Right hindlimb (tissue), 1 donor: Measurements from ENCODE around the gene DLGAP1.
"Not testable (repeated sequence)": the region's sequence is repeated elsewhere in the genome, so short reads cannot be mapped to it uniquely, and the experiment has no call there.

Experiments used
- DNase-seq: peaks from one replicate; pipeline ENCODE4 v3.0.0-alpha.2; 2018

DLGAP1 gene

GRCh38 chr18:3594760-3595368 lies 860.2 kb downstream of the DLGAP1 start:
- DNase-seq = no peak

- peak; percentile 95 for DNase-seq
Measured at GRCh38 chr18:3593904-3594759, 861.0 kb downstream of the DLGAP1 start.

GRCh38 chr18:3593381-3593903 lies 861.7 kb downstream of the DLGAP1 start:
- no peak for DNase-seq

GRCh38 chr18:3592864-3593263 lies 862.2 kb downstream of the DLGAP1 start:
- no peak for DNase-seq

- DNase-seq = no peak
Measured at GRCh38 chr18:3590096-3590630, 864.9 kb downstream of the DLGAP1 start.

- DNase-seq = peak; percentile 73
Measured at GRCh38 chr18:3585656-3586509, 869.2 kb downstream of the DLGAP1 start.

- DNase-seq = no peak
Measured at GRCh38 chr18:3584897-3585460, 870.1 kb downstream of the DLGAP1 start.

GRCh38 chr18:3584266-3584861 lies 870.7 kb downstream of the DLGAP1 start:
- no peak for DNase-seq

- no peak for DNase-seq
Measured at GRCh38 chr18:3583873-3584247, 871.2 kb downstream of the DLGAP1 start.

GRCh38 chr18:3583106-3583872 lies 871.8 kb downstream of the DLGAP1 start:
- DNase-seq = not testable (repeated sequence)

GRCh38 chr18:3581890-3582289 lies 873.2 kb downstream of the DLGAP1 start:
- DNase-seq = no peak

GRCh38 chr18:3580523-3581025 lies 874.5 kb downstream of the DLGAP1 start:
- DNase-seq = not testable (repeated sequence)

- DNase-seq = no peak
Measured at GRCh38 chr18:3579701-3580100, 875.4 kb downstream of the DLGAP1 start.

- DNase-seq = no peak
Measured at GRCh38 chr18:3578621-3579020, 876.5 kb downstream of the DLGAP1 start.

- DNase-seq = no peak
Measured at GRCh38 chr18:3577281-3577855, 877.7 kb downstream of the DLGAP1 start.

- no peak for DNase-seq
Measured at GRCh38 chr18:3572761-3573160, 882.3 kb downstream of the DLGAP1 start.

- DNase-seq = no peak
Measured at GRCh38 chr18:3566851-3567250, 888.3 kb downstream of the DLGAP1 start.

GRCh38 chr18:3560755-3561154 lies 894.4 kb downstream of the DLGAP1 start:
- no peak for DNase-seq

GRCh38 chr18:3554811-3555427 lies 900.2 kb downstream of the DLGAP1 start:
- DNase-seq = no peak

GRCh38 chr18:3554091-3554601 lies 901.0 kb downstream of the DLGAP1 start:
- no peak for DNase-seq
